HG02938 (cell line): ENCODE measurements around the gene PLCB1.
"Not testable (repeated sequence)": the region's sequence is repeated elsewhere in the genome, so short reads cannot be mapped to it uniquely, and the experiment has no call there.

Experiments used
- ATAC-seq: cut with Tn5 transposase; IDR thresholded peaks from one replicate; pipeline ENCODE4 v1.9.1; 2021; ENCODE audit warnings: mild to moderate bottlenecking, moderate library complexity; ENCODE audit not compliant: unreplicated experiment

Gene PLCB1

DNA sequence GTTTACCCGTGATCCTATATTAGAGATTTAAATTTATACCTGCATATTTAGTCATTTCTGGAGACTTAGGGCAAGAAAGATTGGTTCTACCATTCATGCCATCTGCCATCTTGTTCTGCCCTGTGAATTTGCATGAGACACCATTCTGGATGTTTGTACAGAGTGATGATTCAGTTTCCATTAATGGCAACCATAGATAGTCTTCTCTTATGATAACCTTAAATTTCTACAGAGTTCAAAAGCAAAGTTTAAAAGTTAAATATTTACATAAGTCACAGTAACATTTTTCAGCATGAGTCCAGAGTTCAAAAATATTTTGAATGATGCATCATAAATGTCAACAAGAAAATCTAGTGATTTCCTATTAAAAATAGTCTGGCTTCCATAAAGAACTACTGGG is 23.2 kb downstream of the PLCB1 start:
- no peak for ATAC-seq

- no peak for ATAC-seq
These were observed 23.7 kb downstream of the PLCB1 start for GRCh38 chr20:8155812-8156211.

DNA sequence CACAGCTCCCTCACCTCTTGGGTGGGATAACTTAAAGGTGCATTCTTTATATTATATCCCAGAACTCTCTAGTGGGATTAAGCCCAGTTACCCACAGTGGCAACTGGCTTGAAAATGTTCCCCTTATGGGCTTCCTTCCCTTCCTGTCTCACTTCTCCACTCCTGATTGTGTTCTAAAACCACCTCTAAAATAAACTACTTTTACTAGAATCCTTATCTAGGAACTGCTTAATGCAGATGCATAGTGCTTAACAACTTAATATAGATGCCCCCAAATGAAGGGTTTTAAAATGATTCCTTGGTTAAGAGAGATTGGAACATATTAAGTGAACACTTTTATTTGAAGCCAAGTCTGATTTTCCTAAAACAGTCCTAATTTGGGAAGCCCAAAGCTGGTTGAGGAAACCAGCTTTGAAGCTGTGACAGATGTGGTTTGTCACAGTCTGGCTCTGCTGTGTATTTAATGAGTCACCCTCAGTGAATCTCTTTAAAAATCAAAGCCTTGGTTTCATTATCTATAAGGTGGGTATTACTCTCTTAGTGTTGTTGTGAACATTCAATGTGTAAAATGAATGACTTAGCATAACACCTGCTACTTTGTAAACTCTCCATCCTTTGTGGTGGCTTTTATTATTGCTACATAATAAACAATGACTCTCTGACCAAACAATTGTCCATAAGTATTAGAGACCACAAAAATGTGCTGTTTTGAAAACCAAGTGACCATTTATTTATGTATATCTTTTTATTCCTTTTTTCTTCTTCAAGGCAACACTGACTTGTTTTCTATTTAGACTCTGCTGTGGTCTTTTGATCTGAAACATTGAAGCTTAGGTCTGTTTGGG is 24.4 kb downstream of the PLCB1 start:
- ATAC-seq: peak; percentile 84

DNA sequence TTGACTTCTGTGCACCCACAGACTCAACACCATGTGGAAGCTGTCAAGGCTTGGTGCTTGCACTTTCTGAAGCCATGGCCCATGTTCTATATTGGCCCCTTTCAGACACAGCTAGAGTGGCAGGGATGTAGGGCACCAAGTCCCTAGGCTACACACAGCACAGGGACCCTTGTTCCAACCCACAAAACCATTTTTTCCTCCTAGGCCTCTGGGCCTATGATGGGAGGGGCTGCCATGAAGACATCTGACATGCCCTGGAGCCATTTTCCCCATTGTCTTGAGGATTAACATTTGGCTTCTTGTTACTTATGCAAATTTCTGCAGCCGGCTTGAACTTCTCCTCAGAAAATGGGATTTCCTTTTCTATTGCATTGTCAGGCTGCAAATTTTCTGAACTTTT is 27.2 kb downstream of the PLCB1 start:
- not testable (repeated sequence) for ATAC-seq

GRCh38 chr20:8161264-8162071 is 29.4 kb downstream of the PLCB1 start:
- ATAC-seq: no peak

DNA sequence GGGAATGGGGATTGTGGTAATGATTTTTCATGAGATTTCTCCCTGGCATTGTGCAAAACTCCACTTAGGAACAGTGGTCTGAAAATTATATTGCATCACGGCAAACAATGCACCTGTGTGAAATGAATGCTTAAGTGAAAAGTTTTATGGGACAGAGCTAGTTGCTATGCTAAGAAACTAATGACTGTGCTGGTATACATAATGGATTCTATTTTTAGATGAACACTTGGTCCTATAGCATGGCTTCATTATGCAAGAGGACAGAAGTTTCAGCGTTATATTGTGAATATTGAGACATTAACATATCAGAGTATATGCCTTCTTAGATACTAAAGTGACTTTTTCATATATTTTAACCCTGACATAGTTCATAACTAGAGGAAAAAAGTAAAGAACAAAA is 30.5 kb downstream of the PLCB1 start:
- ATAC-seq: no peak

DNA sequence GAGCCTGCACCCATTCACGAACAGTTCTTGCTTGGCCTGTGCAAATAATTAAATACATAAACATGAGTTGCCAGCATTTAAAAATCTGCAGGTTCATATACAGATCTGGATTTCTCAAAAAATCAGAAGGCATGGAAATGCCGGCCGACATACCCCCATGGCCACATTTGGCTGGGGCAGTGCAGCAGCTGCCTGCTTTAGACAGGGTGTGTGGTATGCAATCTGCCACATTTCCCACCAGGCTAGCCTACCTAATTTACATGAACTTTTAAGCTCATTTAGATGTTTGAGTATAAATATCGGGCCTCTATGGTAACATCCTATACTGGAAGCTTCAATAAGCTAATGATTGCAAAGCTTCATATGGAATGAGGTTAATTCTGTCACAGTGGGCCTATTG is 31.5 kb downstream of the PLCB1 start:
- no peak for ATAC-seq

GRCh38 chr20:8166730-8167129 is 34.7 kb downstream of the PLCB1 start:
- no peak for ATAC-seq

DNA sequence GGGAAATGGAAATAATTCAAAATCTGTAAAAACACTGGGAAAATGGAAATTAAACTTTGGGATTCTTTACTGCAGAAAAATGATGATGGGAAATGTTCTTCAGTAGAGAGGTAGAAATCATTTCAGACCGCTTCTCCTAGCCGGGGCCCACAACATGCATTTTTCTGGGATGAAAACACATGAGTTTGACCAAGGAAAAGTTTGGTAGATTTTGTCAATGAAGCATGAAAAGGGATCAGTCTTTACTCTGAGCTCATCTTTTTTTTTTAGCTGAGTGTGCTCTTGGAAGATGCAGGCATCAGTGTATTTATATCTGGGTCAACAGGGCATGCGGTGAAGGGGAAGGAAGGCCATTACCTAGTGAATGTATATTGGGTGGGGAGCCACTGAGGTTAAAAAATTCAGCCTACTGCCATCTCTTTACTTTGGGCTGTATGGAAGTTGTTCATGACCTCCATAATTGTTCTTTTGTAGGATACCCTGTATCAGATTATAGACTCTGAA is 36.8 kb downstream of the PLCB1 start:
- ATAC-seq: no peak

- no peak for ATAC-seq
These were observed 38.9 kb downstream of the PLCB1 start for GRCh38 chr20:8170921-8171320.

DNA sequence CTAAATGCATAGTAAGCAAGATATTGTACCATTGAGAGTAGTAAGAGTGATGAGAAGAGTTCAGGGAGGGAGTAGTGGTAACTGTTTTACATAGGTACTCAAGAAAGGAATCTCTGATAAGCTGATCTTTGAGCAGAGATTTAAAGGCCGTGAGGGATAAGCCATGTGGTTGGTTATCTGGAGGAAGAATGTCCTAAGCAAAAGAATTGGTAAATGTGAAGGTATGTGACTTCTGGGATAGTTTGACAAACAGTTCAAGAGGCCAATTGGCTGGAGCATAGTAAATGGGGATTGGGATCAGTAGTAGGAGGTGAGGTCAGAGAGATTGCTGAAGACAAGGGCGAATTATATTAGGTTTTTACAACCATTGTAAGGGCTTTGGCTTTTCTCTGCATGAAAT is 40.1 kb downstream of the PLCB1 start:
- no peak for ATAC-seq

DNA sequence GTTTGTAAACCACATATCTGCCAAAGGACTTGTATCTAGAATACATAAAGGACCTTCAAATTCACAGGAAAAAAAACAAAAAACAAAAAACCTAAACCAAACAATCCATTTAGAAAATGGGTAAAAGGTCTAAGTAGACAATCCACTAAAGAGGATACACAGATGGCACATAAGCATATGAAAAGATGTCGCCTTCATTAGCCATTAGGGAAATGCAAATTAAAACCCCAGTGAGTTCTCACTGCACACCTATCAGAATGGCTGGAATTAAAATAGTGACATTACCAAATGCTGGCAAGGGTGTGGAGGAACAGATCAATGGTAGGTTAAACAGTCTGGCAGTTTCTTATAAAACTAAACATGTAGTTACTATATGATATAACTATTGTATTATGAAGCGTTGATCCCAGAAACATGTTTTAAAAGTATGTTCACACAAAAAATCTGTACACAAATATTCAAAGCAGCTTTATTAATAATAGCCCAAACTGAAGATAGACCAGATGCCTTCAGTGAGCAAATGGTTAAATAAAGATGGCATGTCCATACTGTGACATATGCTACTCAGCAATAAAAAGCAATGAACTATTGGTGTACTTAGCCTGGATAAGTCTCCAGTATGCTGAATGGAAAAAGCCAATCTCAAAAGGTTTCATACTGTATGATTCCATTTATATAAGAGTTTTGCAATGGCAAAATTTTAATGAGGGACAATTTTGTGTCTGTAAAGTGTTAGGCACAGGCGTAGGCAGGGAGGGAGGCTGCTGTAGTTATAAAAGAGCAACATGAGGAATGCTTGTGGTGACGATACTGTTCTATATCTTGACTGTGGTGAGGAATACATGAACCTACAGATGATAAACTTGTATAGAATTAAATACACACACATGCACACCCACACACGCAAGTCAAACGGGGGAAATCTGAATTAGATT is 43.9 kb downstream of the PLCB1 start:
- no peak for ATAC-seq

- no peak for ATAC-seq
These were observed 51.5 kb downstream of the PLCB1 start for GRCh38 chr20:8183526-8183925.

DNA sequence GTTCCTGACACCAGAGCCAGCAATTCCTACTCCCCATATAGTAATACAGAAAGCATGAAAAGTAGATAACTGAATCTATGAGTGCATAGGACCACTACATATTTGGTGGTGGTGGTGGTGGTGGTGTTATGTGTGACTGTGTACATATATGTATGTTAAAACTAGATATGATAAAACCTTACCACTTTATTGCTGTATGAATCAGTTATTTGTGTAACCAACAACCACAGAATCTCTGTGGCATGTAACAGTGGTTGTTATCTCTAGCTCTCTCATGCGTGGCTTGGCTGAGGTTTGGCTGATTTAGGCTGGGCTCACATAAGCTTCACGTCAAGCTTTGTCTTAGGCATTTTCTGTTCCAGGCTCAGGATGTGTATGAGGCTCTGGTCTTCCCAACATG is 55.7 kb downstream of the PLCB1 start:
- no peak for ATAC-seq

DNA sequence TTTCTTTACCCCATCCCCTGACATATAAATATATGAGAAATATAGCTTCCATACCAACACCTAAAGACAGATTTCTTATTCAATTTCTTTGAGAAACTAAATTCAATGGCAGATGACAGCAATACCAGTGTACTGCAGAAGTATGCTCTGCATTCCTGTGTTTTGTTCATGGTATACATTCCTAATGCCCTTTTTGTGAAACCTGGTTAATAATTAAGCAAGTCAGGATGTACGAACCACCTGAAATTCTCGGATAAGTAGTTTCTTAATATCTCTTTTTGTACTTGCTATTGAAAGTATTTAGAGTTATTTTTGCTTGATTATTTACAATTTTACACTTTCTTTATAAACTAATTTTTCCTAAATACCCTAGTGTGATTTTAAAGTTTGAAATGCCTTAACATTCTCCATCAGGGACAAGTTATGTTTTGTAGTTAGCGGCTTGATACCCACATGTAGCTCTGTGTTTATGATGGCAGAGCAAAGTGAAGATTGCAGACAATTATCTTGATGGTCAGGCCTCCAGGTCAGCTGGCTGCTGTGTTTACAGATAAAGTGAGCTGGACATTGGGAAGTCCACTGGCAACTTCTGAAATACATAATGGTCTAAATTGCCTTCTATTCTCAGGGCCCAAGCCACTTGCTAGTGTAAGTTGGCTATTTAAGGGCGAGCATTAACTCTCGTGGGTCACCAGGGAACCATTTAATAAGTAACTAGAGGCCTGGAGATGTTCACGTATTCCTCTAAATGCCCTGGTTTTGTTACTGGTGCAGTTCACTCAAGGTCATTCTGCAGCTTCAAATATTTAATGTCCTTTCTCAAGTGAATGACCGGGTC is 58.2 kb downstream of the PLCB1 start:
- no peak for ATAC-seq

DNA sequence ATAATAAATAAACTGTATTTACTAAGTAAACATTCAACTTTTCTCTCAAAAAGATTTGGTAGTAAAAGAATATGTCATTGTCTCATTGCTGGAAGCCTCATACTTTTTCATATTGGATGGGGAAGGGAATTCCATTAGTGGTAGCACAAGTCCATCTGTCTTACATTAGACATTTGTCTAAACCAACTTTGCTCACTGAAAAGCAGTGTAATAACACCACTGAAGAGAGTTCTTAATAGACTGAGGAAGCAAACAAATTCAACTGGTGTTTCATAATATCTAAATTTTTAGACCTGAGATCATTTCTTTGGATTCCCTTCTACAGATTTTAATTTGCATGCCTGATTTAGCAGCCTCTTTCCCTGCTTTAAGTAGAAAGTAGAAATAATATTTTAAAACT is 62.7 kb downstream of the PLCB1 start:
- ATAC-seq: no peak

DNA sequence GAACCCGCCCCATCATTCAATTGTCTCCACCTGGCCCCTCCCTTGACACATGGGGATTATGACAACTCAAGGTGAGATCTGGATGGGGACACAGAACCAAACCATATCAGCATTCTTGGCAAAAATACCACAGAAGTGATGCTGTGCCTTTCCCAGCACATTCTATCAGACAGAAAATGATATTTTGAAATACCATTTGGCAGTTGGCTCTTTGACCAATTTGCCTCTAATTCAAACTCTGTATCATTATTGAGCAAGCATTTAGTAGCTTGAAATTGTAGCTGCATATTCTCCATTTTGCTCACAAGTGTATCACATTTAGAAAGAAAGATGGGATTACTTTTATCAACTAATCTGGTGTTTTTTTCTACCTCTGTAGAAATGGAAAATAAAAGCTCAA is 64.0 kb downstream of the PLCB1 start:
- ATAC-seq: no peak

GRCh38 chr20:8200220-8200619 is 68.2 kb downstream of the PLCB1 start:
- no peak for ATAC-seq

DNA sequence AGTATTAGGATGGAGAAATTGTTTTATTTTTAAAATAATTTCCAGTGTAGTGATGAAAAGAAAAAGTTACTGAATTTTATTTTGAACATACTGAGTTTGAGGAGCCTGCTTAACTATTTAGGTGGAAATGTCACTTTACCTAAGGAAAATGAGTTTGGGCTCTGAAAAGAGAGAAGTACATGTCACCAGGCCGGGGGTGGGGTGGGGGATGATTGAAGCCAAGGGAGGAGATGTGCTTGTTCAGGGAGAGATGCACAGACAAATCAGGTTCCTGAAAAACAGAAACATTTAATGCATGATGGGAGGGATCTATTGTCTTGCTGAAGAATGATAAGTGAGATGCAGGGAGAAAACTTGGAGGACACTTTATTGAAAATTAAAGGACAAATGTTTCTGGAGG is 71.3 kb downstream of the PLCB1 start:
- ATAC-seq: no peak

GRCh38 chr20:8205996-8206395 is 73.9 kb downstream of the PLCB1 start:
- no peak for ATAC-seq
